Esophagus squamous epithelium (tissue), 5 donors: ENCODE data around the gene SNN. TPM values are rescaled to one million over a fixed set of nuclear protein-coding genes. Genes with fewer than 3 reads are reported as not detected.

Experiments used
- DNase-seq: peaks from one replicate; lab custom pipeline; 2025; lab: John Stamatoyannopoulos, UW
- H3K27ac ChIP-seq, 4 donors: fragments of 200-600 bp; sonication (generic); one replicate each; pipeline ENCODE4 v1.5.1; 2016 to 2019; ENCODE audit warnings: mild to moderate bottlenecking in 1 of 4
- H3K27me3 ChIP-seq, 4 donors: fragments of 200-600 bp; sonication (generic); 1 replicate in 3 of 4; 2 replicates in 1 of 4; pipeline versions ENCODE4 v1.5.1 to v1.6.0; 2017 to 2021; ENCODE audit warnings: antibody characterized with exemption in 1 of 4
- H3K36me3 ChIP-seq, 3 donors: fragments of 200-600 bp; sonication (generic); one replicate each; pipeline ENCODE4 v1.5.1; 2016 to 2019
- H3K4me1 ChIP-seq, 3 donors: fragments of 200-600 bp; sonication (generic); one replicate each; pipeline ENCODE4 v1.5.1; 2017 to 2019
- H3K4me3 ChIP-seq, 4 donors: fragments of 200-600 bp; sonication (generic); 1 replicate in 3 of 4; 2 replicates in 1 of 4; pipeline ENCODE4 v1.5.1; 2016 to 2019; ENCODE audit warnings: mild to moderate bottlenecking in 2 of 4, moderate library complexity in 1 of 4
- H3K9me3 ChIP-seq, 3 donors: fragments of 200-600 bp; sonication (generic); one replicate each; pipeline ENCODE4 v1.5.1; 2016 to 2019
- CTCF ChIP-seq, 6 experiments: fragments of 450-650 bp in 4 of 6; fragments of 200-600 bp in 2 of 6; sonication (generic) in 2 of 6; IDR thresholded peaks; one replicate each; pipeline ENCODE4 v1.5.1; 2016 to 2019; ENCODE audit warnings: antibody characterized with exemption in 6 of 6, mild to moderate bottlenecking in 4 of 6, moderate library complexity in 4 of 6
- POLR2A ChIP-seq, 4 donors: fragments of 450-650 bp; IDR thresholded peaks; one replicate each; pipeline ENCODE4 v1.6.1; 2017; ENCODE audit warnings: antibody characterized with exemption in 4 of 4, mild to moderate bottlenecking in 4 of 4, moderate library complexity in 3 of 4
- WGBS, 2 donors: methylation state at CpG; one replicate each; pipeline ENCODE4 v1.1.5; 2018; 5-methylcytosine and 5-hydroxymethylcytosine counted together
- intact Hi-C: fragments of 100-400 bp; cut with DNase I; formaldehyde crosslinking; loops from one replicate; pipeline ENCODE4 v1.15.0; 2022
- total RNA-seq, 4 donors: library from RNA; depleted of rRNA; stranded (reverse); fragments of >200 nt; gene quantifications; one replicate each; pipeline ENCODE4 v1.1.0, GENCODE V29; 2016
- donor health status: DM: yes; HTN: yes; CAD: no.

Gene SNN
- total RNA-seq, 4 donors from 2014 or later, result 13.7 to 22.9 (median 17.0) TPM

GRCh38 chr16:11626657-11627291 is 41.5 kb upstream of the SNN start:
- H3K36me3 ChIP-seq, result no peaks in the 10 kb centered on the region
- intact Hi-C loops, result no loop called here
- H3K27me3 ChIP-seq, result no peaks in the 10 kb centered on the region
- peaks cover 12 to 52% (median 24%) of the 10 kb centered on the region in 3 donors for H3K4me1 ChIP-seq
- no peaks in the 10 kb centered on the region for H3K9me3 ChIP-seq
- H3K27ac ChIP-seq, result peak overlapping the region; percentile 63 to 90 (median 80)
- H3K4me3 ChIP-seq, result no peak overlapping the region
- 85 to 95% methylated on average over 9 to 16 of the region's 16 CpGs for WGBS, 2 donors
- TF ChIP-seq CTCF (IDR thresholded peaks at IDR 0.05), result no peak
- TF ChIP-seq POLR2A (IDR thresholded peaks at IDR 0.05), result no peak
- no peak for DNase-seq

- TF ChIP-seq POLR2A (IDR thresholded peaks at IDR 0.05) (no peak), CTCF (IDR thresholded peaks at IDR 0.05) (no peak)
- intact Hi-C loops, result no loop called here
- Histone ChIP-seq H3K36me3 (no peaks in the 10 kb centered on the region), H3K4me3 (no peak overlapping the region), H3K27me3 (no peaks in the 10 kb centered on the region), H3K9me3 (no peaks in the 10 kb centered on the region), H3K4me1 (peaks cover 12 to 51% (median 22%) of the 10 kb centered on the region in 3 donors), H3K27ac (peak overlapping the region; percentile 63 to 90 (median 80))
- no peak for DNase-seq
- WGBS, 2 donors, result 79 to 81% methylated on average over 2 to 5 of the region's 5 CpGs
Observed at GRCh38 chr16:11627292-11627663, 41.0 kb upstream of the SNN start.

- Histone ChIP-seq H3K36me3 (no peaks in the 10 kb centered on the region), H3K4me3 (no peak overlapping the region), H3K9me3 (no peaks in the 10 kb centered on the region), H3K27ac (peak overlapping the region; percentile 63 to 90 (median 80)), H3K4me1 (peaks cover 12 to 54% (median 26%) of the 10 kb centered on the region in 3 donors), H3K27me3 (no peaks in the 10 kb centered on the region)
- intact Hi-C loops, result no loop called here
- 27 to 42% methylated on average over 15 of the region's 15 CpGs for WGBS, 2 donors
- TF ChIP-seq CTCF (IDR thresholded peaks at IDR 0.05) (no peak), POLR2A (IDR thresholded peaks at IDR 0.05) (no peak)
- no peak for DNase-seq
Observed at GRCh38 chr16:11627822-11628457, 40.3 kb upstream of the SNN start.

- TF ChIP-seq CTCF (IDR thresholded peaks at IDR 0.05) (no peak), POLR2A (IDR thresholded peaks at IDR 0.05) (no peak)
- peak overlapping the region; percentile 63 to 90 (median 80) for H3K27ac ChIP-seq
- no peaks in the 10 kb centered on the region for H3K9me3 ChIP-seq
- intact Hi-C loops, result no loop called here
- no peak for DNase-seq
- H3K4me1 ChIP-seq, result peaks cover 12 to 67% (median 28%) of the 10 kb centered on the region in 3 donors
- no peak overlapping the region for H3K4me3 ChIP-seq
- WGBS, 2 donors, result 73 to 74% methylated on average over 15 to 20 of the region's 23 CpGs
- H3K27me3 ChIP-seq, result no peaks in the 10 kb centered on the region
- no peaks in the 10 kb centered on the region for H3K36me3 ChIP-seq
Observed at GRCh38 chr16:11629071-11630030, 38.9 kb upstream of the SNN start.
